SK-N-SH (cell line): ENCODE data around the gene LBHD1. TPM values are rescaled to one million over a fixed set of nuclear protein-coding genes. Genes with fewer than 3 reads are reported as not detected.

Experiments
- CTCF ChIA-PET: fragments of 300-600, 350-600 bp; formaldehyde crosslinking; extraction: SDS; loops from one replicate; lab custom pipeline; 2021; lab: Yijun Ruan, JAX
- POLR2A ChIA-PET: fragments of 350-600 bp; sonication (Branson Sonifier 250); formaldehyde crosslinking; extraction: SDS; loops from one replicate; lab custom pipeline; 2020; ENCODE audit warnings: antibody characterized with exemption, inconsistent platforms; lab: Yijun Ruan, JAX
- DNase-seq: peaks from one replicate; pipeline ENCODE4 v3.0.0; 2012
- H2AFZ ChIP-seq: fragments of 200-600 bp; sonication (generic); 2 replicates; pipeline ENCODE4 v1.8.1; 2016; ENCODE audit warnings: antibody characterized with exemption, mild to moderate bottlenecking, low read depth
- H3F3A ChIP-seq: fragments of 200-600 bp; sonication (generic); replicated peaks from 2 replicates; pipeline ENCODE3; 2016; ENCODE audit warnings: antibody characterized with exemption, mild to moderate bottlenecking; ENCODE audit not compliant: insufficient read depth
- H3K27ac ChIP-seq, 2 experiments: fragments of 200-500 bp in 1 of 2; fragments of 200-600 bp in 1 of 2; sonication (Bioruptor generic) in 1 of 2; sonication (generic), shearing (Covaris generic) in 1 of 2; 2 replicates each; pipeline versions ENCODE4 v1.5.1 to v1.6.1; 2014 to 2016; ENCODE audit warnings: low read depth in 2 of 2, inconsistent platforms in 1 of 2, low read length in 1 of 2, mild to moderate bottlenecking in 1 of 2, mixed read lengths in 1 of 2
- H3K27me3 ChIP-seq: fragments of 200-600 bp; sonication (generic), shearing (Covaris generic); 2 replicates; pipeline ENCODE4 v1.6.1; 2016; ENCODE audit warnings: mixed run types; ENCODE audit not compliant: insufficient read depth
- H3K36me3 ChIP-seq, 2 experiments: fragments of 200-500 bp in 1 of 2; fragments of 200-600 bp in 1 of 2; sonication (Bioruptor generic) in 1 of 2; sonication (generic) in 1 of 2; replicated peaks in 1 of 2; 2 replicates each; pipeline versions ENCODE3 to v1.5.1; 2014 to 2016; ENCODE audit warnings: low read length in 1 of 2, mild to moderate bottlenecking in 1 of 2; ENCODE audit not compliant: insufficient read depth in 2 of 2, control insufficient read depth in 1 of 2
- H3K4me1 ChIP-seq, 2 experiments: fragments of 200-500 bp in 1 of 2; fragments of 200-600 bp in 1 of 2; sonication (Bioruptor generic) in 1 of 2; sonication (generic), shearing (Covaris generic) in 1 of 2; 2 replicates each; pipeline versions ENCODE4 v1.5.1 to v1.6.1; 2014 to 2016; ENCODE audit warnings: low read depth in 1 of 2, low read length in 1 of 2, mixed run types in 1 of 2; ENCODE audit not compliant: insufficient read depth in 2 of 2, control insufficient read depth in 1 of 2
- H3K4me2 ChIP-seq: fragments of 200-600 bp; sonication (generic), shearing (Covaris generic); 2 replicates; pipeline ENCODE4 v1.6.1; 2017; ENCODE audit warnings: mixed run types
- H3K4me3 ChIP-seq, 2 experiments: fragments of 200-500 bp in 1 of 2; fragments of 200-600 bp in 1 of 2; sonication (Bioruptor generic) in 1 of 2; sonication (generic), shearing (Covaris generic) in 1 of 2; 2 replicates each; pipeline versions ENCODE4 v1.5.1 to v1.8.1; 2014 to 2016; ENCODE audit warnings: low read depth in 2 of 2, inconsistent platforms in 1 of 2, low read length in 1 of 2, mild to moderate bottlenecking in 1 of 2, mixed read lengths in 1 of 2, moderate library complexity in 1 of 2
- H3K79me2 ChIP-seq: fragments of 200-600 bp; sonication (generic); 2 replicates; pipeline ENCODE4 v1.8.1; 2017; ENCODE audit warnings: mild to moderate bottlenecking; ENCODE audit not compliant: insufficient read depth
- H3K9ac ChIP-seq: fragments of 200-600 bp; sonication (generic); 2 replicates; pipeline ENCODE4 v1.6.1; 2017; ENCODE audit warnings: mixed run types
- H3K9me2 ChIP-seq: fragments of 200-600 bp; sonication (generic); 2 replicates; pipeline ENCODE4 v1.6.1; 2017; ENCODE audit warnings: mixed run types
- H3K9me3 ChIP-seq: fragments of 200-600 bp; sonication (generic); 2 replicates; pipeline ENCODE4 v1.6.1; 2017; ENCODE audit warnings: mixed run types, mild to moderate bottlenecking, moderate library complexity
- H4K20me1 ChIP-seq: fragments of 200-600 bp; sonication (generic); 2 replicates; pipeline ENCODE4 v1.6.1; 2017; ENCODE audit warnings: mild to moderate bottlenecking, mixed run types; ENCODE audit not compliant: insufficient read depth
- CHD2 ChIP-seq: fragments of 150-350 bp; IDR thresholded peaks from 2 replicates; pipeline ENCODE4 v1.6.1; 2018; ENCODE audit warnings: low read length; ENCODE audit not compliant: partially characterized antibody
- ELF1 ChIP-seq: IDR thresholded peaks from 2 replicates; pipeline ENCODE4 v1.4.0; 2012
- EP300 ChIP-seq, 2 experiments: IDR thresholded peaks; 2 replicates each; pipeline versions ENCODE4 v1.4.0 to v1.6.1; 2012; ENCODE audit warnings: borderline replicate concordance in 1 of 2, low read depth in 1 of 2, low read length in 1 of 2
- EZH2phosphoT487 ChIP-seq: fragments of 200-600 bp; sonication (generic); IDR thresholded peaks from 2 replicates; pipeline ENCODE4 v1.6.1; 2017; ENCODE audit warnings: low read depth, mixed run types, mild to moderate bottlenecking, antibody characterized with exemption, moderate library complexity, borderline replicate concordance
- FOSL2 ChIP-seq: IDR thresholded peaks from 2 replicates; pipeline ENCODE4 v1.4.0; 2012; ENCODE audit warnings: low read depth, mild to moderate bottlenecking, moderate library complexity, borderline replicate concordance
- FOXJ3 ChIP-seq: sonication (generic); formaldehyde crosslinking; IDR thresholded peaks from 2 replicates; pipeline ENCODE4 v1.5.1; 2020; ENCODE audit warnings: mild to moderate bottlenecking, missing genetic modification reagents
- FOXM1 ChIP-seq: IDR thresholded peaks from 2 replicates; pipeline ENCODE4 v1.4.0; 2012; ENCODE audit warnings: low read depth, mild to moderate bottlenecking
- GATA2 ChIP-seq: sonication (generic); formaldehyde crosslinking; IDR thresholded peaks from 2 replicates; pipeline ENCODE4 v1.5.0; 2020; ENCODE audit warnings: mild to moderate bottlenecking, missing genetic modification reagents
- MAX ChIP-seq: IDR thresholded peaks from 2 replicates; pipeline ENCODE4 v1.4.0; 2012; ENCODE audit warnings: low read depth
- MXI1 ChIP-seq: IDR thresholded peaks from 2 replicates; pipeline ENCODE4 v1.6.1; 2012; ENCODE audit warnings: mild to moderate bottlenecking, low read depth, low read length, improper control_type of control experiment
- NFIC ChIP-seq: IDR thresholded peaks from 2 replicates; pipeline ENCODE4 v1.4.0; 2012; ENCODE audit warnings: borderline replicate concordance
- NRF1 ChIP-seq: IDR thresholded peaks from 2 replicates; pipeline ENCODE4 v1.6.1; 2012; ENCODE audit warnings: low read depth, mild to moderate bottlenecking, low read length
- POLR2AphosphoS5 ChIP-seq: IDR thresholded peaks from 2 replicates; pipeline ENCODE4 v1.6.1; 2012; ENCODE audit warnings: low read depth, low read length
- RCOR1 ChIP-seq: fragments of 150-350 bp; IDR thresholded peaks from 2 replicates; pipeline ENCODE4 v1.6.1; 2017; ENCODE audit warnings: antibody characterized with exemption, low read length
- RFX5 ChIP-seq: IDR thresholded peaks from 2 replicates; pipeline ENCODE4 v1.6.1; 2012; ENCODE audit warnings: mild to moderate bottlenecking, improper control_type of control experiment, low read length
- RXRA ChIP-seq: IDR thresholded peaks from 2 replicates; pipeline ENCODE4 v1.4.0; 2012; ENCODE audit warnings: low read depth, mild to moderate bottlenecking, borderline replicate concordance
- TAF1 ChIP-seq: IDR thresholded peaks from 2 replicates; pipeline ENCODE4 v1.6.1; 2012; ENCODE audit warnings: low read depth, mild to moderate bottlenecking, low read length, moderate library complexity, borderline replicate concordance
- USF1 ChIP-seq: IDR thresholded peaks from 2 replicates; pipeline ENCODE4 v1.4.0; 2012; ENCODE audit warnings: low read depth, borderline replicate concordance
- WGBS: methylation state at CpG from one replicate; pipeline ENCODE4 v1.1.6; 2017; ENCODE audit warnings: low lambda C conversion rate; 5-methylcytosine and 5-hydroxymethylcytosine counted together
- polyA plus RNA-seq, 3 experiments: library from polyadenylated mRNA; depleted of rRNA; stranded (reverse); fragments of >200 nt; gene quantifications; 2 replicates each; pipeline ENCODE4 v1.2.3, GENCODE V29; 2012
- TF ChIP-seq, protein P1 (sequence below): IDR thresholded peaks from 2 replicates; pipeline ENCODE4 v1.6.1; 2012; ENCODE audit warnings: mild to moderate bottlenecking, low read depth, low read length, moderate library complexity

LBHD1 gene
- polyA plus RNA-seq, 1 of the 3 experiments (the other 2 are of a cell fraction), result 9.7 TPM

- Histone ChIP-seq H3K79me2 (peaks cover 12% of the 10 kb centered on the region; the same call in 1 of the 2 replicates), H2AFZ (peak overlapping the region; percentile 64; the same call in 1 of the 2 replicates), H3K27me3 (no peaks in the 10 kb centered on the region), H3F3A (peaks cover 36% of the 10 kb centered on the region), H3K4me2 (peak overlapping the region; percentile 73), H4K20me1 (no peaks in the 10 kb centered on the region), H3K27ac (peak overlapping the region; percentile 84 to 89), H3K9me3 (no peaks in the 10 kb centered on the region), H3K9ac (no peak overlapping the region), H3K36me3 (peaks cover 16 to 19% of the 10 kb centered on the region in 2 experiments), H3K4me3 (no peak overlapping the region; a peak in 1 of 4 replicates), H3K9me2 (no peaks in the 10 kb centered on the region), H3K4me1 (peaks cover 22 to 45% of the 10 kb centered on the region in 2 experiments; a peak in 3 of 4 replicates)
- TF ChIP-seq EP300 (IDR thresholded peaks at IDR 0.05; ENCODE audit: borderline replicate concordance in 1 of 2, low read depth in 1 of 2, low read length in 1 of 2), result no peak
- 0 out of 2 replicates have a peak, but pooled peaks have one; percentile 1 for TF ChIP-seq POLR2AphosphoS5
- POLR2A ChIA-PET, result interaction anchor here (0.5 to 3.3 kb wide), 9 partner anchors 18 to 135 kb away, joined by 3 to 26 read pairs (median 5); partner anchors contain the start of genes C11orf98, CSKMT, HNRNPUL2 and INTS5
- 86% methylated on average over 8 of the region's 8 CpGs for WGBS
- CTCF ChIA-PET, result interaction anchor here (1.1 to 6.6 kb wide), 8 partner anchors 12 to 164 kb away, joined by 3 to 48 read pairs (median 4); partner anchors contain the start of genes HNRNPUL2 and TMEM179B
- no peak for DNase-seq
These were observed 34.8 kb upstream of the LBHD1 start for GRCh38 chr11:62706850-62707247.

DNA sequence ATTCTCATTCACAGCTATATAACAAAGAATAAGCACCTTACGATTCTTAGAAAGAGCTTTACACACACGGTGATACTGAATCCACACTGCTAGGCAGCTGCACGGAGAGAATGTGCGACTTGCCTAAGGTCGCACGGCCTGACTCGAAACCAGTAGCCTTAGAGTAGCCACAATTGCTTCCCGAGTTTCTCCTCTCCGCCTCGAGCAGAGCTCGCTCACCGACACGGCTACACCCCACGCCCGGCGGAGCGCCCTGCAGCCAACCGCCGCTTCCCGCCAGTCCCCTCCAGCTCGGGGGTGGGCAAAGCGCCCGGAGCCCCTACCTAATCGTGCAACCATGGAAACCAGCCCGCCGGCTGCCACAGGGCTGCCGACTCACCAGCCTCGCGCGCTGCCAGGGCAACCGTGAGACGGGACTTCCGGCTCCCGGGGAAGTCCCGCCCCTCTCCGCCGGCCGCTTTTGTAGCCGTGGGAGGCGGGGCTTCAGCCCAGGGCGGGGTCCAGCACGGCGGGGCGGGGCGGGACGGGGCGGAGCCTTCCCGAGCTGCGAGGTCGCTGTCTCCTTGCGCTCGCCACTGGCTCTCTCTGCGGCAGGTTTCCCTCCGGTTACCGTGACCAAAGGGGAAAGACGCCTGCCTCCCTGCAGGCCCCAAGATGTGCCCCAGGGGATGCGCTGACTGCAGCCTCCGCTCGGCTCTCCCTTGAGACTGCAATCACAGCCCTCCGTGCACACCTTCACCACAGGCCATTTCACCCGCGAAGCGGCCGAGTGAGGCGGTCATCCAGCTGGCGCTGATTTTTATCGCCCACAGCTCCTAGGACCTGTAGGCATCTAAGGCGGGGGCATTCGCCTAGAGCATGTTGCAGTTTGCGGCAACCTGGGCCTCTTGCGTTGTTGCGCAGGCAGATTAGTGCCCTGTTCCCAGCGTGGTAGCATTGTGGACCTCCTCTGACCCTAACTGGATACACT, 34.1 kb upstream of the LBHD1 start:
- peak; percentile 97 for DNase-seq
- Histone ChIP-seq H3F3A (peaks cover 29% of the 10 kb centered on the region), H3K9me3 (no peaks in the 10 kb centered on the region), H3K9me2 (no peaks in the 10 kb centered on the region), H3K4me2 (peak overlapping the region; percentile 73), H3K27me3 (no peaks in the 10 kb centered on the region), H3K36me3 (peaks cover 16% of the 10 kb centered on the region in 2 experiments), H3K27ac (peak overlapping the region; percentile 84 to 93), H2AFZ (peak overlapping the region; percentile 64; the same call in 1 of the 2 replicates), H3K79me2 (peaks cover 12% of the 10 kb centered on the region; the same call in 1 of the 2 replicates), H3K4me3 (peak overlapping the region; percentile 67 to 70), H3K9ac (peak overlapping the region; percentile 80), H3K4me1 (peaks cover 22 to 45% of the 10 kb centered on the region in 2 experiments; a peak in 3 of 4 replicates), H4K20me1 (no peaks in the 10 kb centered on the region)
- ChIA-PET CTCF (interaction anchor here (1.1 to 6.6 kb wide), 8 partner anchors 11 to 163 kb away, joined by 3 to 48 read pairs (median 4); partner anchors contain the start of genes HNRNPUL2 and TMEM179B), POLR2A (interaction anchor here (0.5 to 3.3 kb wide), 12 partner anchors 11 to 135 kb away, joined by 3 to 26 read pairs (median 4); partner anchors contain the start of genes C11orf98, CSKMT, EEF1G and HNRNPUL2)
- WGBS, result 40% methylated on average over 16 of the region's 73 CpGs
- TF ChIP-seq USF1, result no peak
- TF ChIP-seq FOXJ3 (CRISPR knock-in tag), result no peak
- TF ChIP-seq EZH2phosphoT487, result no peak
- TF ChIP-seq RXRA, result no peak
- TF ChIP-seq RCOR1, result no peak
- no peak for TF ChIP-seq RFX5
- peak; percentile 52; the same call in 1 of the 2 replicates for TF ChIP-seq TAF1
- peak; percentile 87 for TF ChIP-seq MXI1
- TF ChIP-seq FOSL2, result peak; percentile 19; the same call in 1 of the 2 replicates
- TF ChIP-seq, protein P1, sequence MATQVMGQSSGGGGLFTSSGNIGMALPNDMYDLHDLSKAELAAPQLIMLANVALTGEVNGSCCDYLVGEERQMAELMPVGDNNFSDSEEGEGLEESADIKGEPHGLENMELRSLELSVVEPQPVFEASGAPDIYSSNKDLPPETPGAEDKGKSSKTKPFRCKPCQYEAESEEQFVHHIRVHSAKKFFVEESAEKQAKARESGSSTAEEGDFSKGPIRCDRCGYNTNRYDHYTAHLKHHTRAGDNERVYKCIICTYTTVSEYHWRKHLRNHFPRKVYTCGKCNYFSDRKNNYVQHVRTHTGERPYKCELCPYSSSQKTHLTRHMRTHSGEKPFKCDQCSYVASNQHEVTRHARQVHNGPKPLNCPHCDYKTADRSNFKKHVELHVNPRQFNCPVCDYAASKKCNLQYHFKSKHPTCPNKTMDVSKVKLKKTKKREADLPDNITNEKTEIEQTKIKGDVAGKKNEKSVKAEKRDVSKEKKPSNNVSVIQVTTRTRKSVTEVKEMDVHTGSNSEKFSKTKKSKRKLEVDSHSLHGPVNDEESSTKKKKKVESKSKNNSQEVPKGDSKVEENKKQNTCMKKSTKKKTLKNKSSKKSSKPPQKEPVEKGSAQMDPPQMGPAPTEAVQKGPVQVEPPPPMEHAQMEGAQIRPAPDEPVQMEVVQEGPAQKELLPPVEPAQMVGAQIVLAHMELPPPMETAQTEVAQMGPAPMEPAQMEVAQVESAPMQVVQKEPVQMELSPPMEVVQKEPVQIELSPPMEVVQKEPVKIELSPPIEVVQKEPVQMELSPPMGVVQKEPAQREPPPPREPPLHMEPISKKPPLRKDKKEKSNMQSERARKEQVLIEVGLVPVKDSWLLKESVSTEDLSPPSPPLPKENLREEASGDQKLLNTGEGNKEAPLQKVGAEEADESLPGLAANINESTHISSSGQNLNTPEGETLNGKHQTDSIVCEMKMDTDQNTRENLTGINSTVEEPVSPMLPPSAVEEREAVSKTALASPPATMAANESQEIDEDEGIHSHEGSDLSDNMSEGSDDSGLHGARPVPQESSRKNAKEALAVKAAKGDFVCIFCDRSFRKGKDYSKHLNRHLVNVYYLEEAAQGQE, result 0 out of 2 replicates have a peak, but pooled peaks have one; percentile 24
- TF ChIP-seq CHD2, result no peak
- TF ChIP-seq ELF1, result peak; percentile 52
- peak; percentile 88 for TF ChIP-seq GATA2
- peak; percentile 74; the same call in 1 of the 2 replicates for TF ChIP-seq MAX
- no peak for TF ChIP-seq NRF1
- TF ChIP-seq FOXM1, result no peak
- peak; percentile 49; the same call in 1 of the 2 replicates for TF ChIP-seq NFIC
